ENCODE data around the gene OR10G3. TPM values are rescaled to one million over a fixed set of nuclear protein-coding genes. Genes with fewer than 3 reads are reported as not detected.

OR10G3 gene
- total and polyA plus RNA-seq, 2 of the 13 experiments (the other 11 are each of a cell fraction or from before 2014, with no cell fraction given) = not detected

- TF ChIP-seq ZBTB8A (CRISPR knock-in tag; IDR thresholded peaks at IDR 0.05; ENCODE audit: borderline replicate concordance, low read depth) = no peak
- 0 out of 2 replicates have a peak, but pooled peaks have one; percentile 50 for TF ChIP-seq POLR2G (IDR thresholded peaks at IDR 0.05; ENCODE audit: low read depth, low read length)
- no peak for TF ChIP-seq PPARG (CRISPR knock-in tag; conservative IDR thresholded peaks at IDR 0.05)
- TF ChIP-seq MBNL3 (CRISPR knock-in tag; conservative IDR thresholded peaks at IDR 0.05) = no peak
- TF ChIP-seq ARID2 (CRISPR knock-in tag; IDR thresholded peaks at IDR 0.05; ENCODE audit: borderline replicate concordance) = no peak
- peak; percentile 96 for TF ChIP-seq PATZ1 (CRISPR knock-in tag; IDR thresholded peaks at IDR 0.05)
- TF ChIP-seq ZNF142 (CRISPR knock-in tag; IDR thresholded peaks at IDR 0.05) = no peak
- no peak for TF ChIP-seq ZSCAN22 (CRISPR knock-in tag; IDR thresholded peaks at IDR 0.05)
- TF ChIP-seq ZNF263 (CRISPR knock-in tag; IDR thresholded peaks at IDR 0.05) = peak; percentile 93
- no peak for TF ChIP-seq MNT (IDR thresholded peaks at IDR 0.05)
- TF ChIP-seq MXI1 (IDR thresholded peaks at IDR 0.05; ENCODE audit: borderline replicate concordance, low read depth, low read length) = peak; percentile 33; the same call in 1 of the 3 replicates
- TF ChIP-seq, protein P1, sequence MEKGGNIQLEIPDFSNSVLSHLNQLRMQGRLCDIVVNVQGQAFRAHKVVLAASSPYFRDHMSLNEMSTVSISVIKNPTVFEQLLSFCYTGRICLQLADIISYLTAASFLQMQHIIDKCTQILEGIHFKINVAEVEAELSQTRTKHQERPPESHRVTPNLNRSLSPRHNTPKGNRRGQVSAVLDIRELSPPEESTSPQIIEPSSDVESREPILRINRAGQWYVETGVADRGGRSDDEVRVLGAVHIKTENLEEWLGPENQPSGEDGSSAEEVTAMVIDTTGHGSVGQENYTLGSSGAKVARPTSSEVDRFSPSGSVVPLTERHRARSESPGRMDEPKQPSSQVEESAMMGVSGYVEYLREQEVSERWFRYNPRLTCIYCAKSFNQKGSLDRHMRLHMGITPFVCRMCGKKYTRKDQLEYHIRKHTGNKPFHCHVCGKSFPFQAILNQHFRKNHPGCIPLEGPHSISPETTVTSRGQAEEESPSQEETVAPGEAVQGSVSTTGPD (CRISPR knock-in tag; IDR thresholded peaks at IDR 0.05) = no peak
- no peak for TF ChIP-seq SATB2 (CRISPR knock-in tag; IDR thresholded peaks at IDR 0.05)
- TF ChIP-seq KLF11 (CRISPR knock-in tag; IDR thresholded peaks at IDR 0.05) = no peak
Observed at GRCh38 chr14:21525962-21526671, 53.8 kb downstream of the OR10G3 start, which contains the start of gene SALL2 (continued).

All from HepG2 (cell line).